Calu3 (cell line): ENCODE data around the gene EDA2R. TPM values are rescaled to one million over a fixed set of nuclear protein-coding genes. Genes with fewer than 3 reads are reported as not detected.
A peak's percentile ranks its signal among the peaks of the same experiment; 100 is the strongest.

Experiments
- Bru-seq: library from RNA; stranded (reverse); fragments of 400-500 nt; gene quantifications from one replicate; lab custom pipeline; 2021; lab: Mats Ljungman, UMichigan
- BruChase-seq, 2 experiments: library from RNA; stranded (reverse); fragments of 400-500 nt; gene quantifications; one replicate each; lab custom pipeline; 2021; lab: Mats Ljungman, UMichigan
- BruUV-seq: library from RNA; stranded (reverse); fragments of 400-500 nt; replicated peaks from 2 replicates; lab custom pipeline; 2021; lab: Mats Ljungman, UMichigan
- CTCF ChIA-PET: fragments of 300-600 bp; sonication (Branson Sonifier 250); formaldehyde crosslinking; loops from one replicate; lab custom pipeline; 2022; ENCODE audit warnings: antibody characterized with exemption; lab: Charles Lee
- DNase-seq: peaks from one replicate; pipeline ENCODE4 v3.0.0; 2022
- H3K27ac Mint-ChIP-seq: one replicate; pipeline ENCODE4 v1.8.0; 2022; ENCODE audit warnings: mixed read lengths; ENCODE audit not compliant: unreplicated experiment
- H3K27me3 Mint-ChIP-seq: one replicate; pipeline ENCODE4 v1.8.0; 2022; ENCODE audit warnings: mixed read lengths; ENCODE audit not compliant: unreplicated experiment
- H3K36me3 Mint-ChIP-seq: one replicate; pipeline ENCODE4 v1.8.0; 2022; ENCODE audit warnings: mild to moderate bottlenecking, moderate library complexity, mixed read lengths; ENCODE audit not compliant: insufficient read depth, unreplicated experiment
- H3K4me1 Mint-ChIP-seq: one replicate; pipeline ENCODE4 v1.8.0; 2022; ENCODE audit warnings: mild to moderate bottlenecking, low read depth, mixed read lengths; ENCODE audit not compliant: unreplicated experiment
- H3K4me3 Mint-ChIP-seq: one replicate; pipeline ENCODE4 v1.8.0; 2022; ENCODE audit warnings: mild to moderate bottlenecking, low read depth, moderate library complexity, mixed read lengths; ENCODE audit not compliant: unreplicated experiment
- H3K9me3 Mint-ChIP-seq: one replicate; pipeline ENCODE4 v1.8.0; 2022; ENCODE audit warnings: low read depth, mixed read lengths; ENCODE audit not compliant: unreplicated experiment
- intact Hi-C: fragments of 100-400 bp; cut with micrococcal nuclease; formaldehyde crosslinking; loops from one replicate; pipeline ENCODE4 v1.10.0; 2022; ENCODE audit not compliant: unreplicated experiment
- long read RNA-seq: library from polyadenylated mRNA; stranded (forward); transcript quantifications from one replicate; pipeline ENCODE4 v2.0.0, GENCODE V29; 2022
- total RNA-seq: library from RNA; stranded (reverse); gene quantifications from 2 replicates; pipeline ENCODE4 v1.2.3, GENCODE V29; 2022
- TF ChIP-seq, protein P1 (sequence below): fragments of 200-600 bp; IDR thresholded peaks from one replicate; pipeline ENCODE4 v1.8.0; 2022; ENCODE audit warnings: antibody characterized with exemption; ENCODE audit not compliant: unreplicated experiment

The EDA2R gene, protein sequence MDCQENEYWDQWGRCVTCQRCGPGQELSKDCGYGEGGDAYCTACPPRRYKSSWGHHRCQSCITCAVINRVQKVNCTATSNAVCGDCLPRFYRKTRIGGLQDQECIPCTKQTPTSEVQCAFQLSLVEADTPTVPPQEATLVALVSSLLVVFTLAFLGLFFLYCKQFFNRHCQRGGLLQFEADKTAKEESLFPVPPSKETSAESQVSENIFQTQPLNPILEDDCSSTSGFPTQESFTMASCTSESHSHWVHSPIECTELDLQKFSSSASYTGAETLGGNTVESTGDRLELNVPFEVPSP
- total RNA-seq (not detected in 2 replicates), Bru-seq, nascent RNA (percentile 4 among the genes with signal in this experiment), BruChase-seq, experiment 1, labeled RNA remaining after a 6-hour chase (not detected), BruChase-seq, experiment 2, labeled RNA remaining after a 2-hour chase (percentile 6 among the genes with signal in this experiment)
- long read RNA-seq: 0 reads

DNA sequence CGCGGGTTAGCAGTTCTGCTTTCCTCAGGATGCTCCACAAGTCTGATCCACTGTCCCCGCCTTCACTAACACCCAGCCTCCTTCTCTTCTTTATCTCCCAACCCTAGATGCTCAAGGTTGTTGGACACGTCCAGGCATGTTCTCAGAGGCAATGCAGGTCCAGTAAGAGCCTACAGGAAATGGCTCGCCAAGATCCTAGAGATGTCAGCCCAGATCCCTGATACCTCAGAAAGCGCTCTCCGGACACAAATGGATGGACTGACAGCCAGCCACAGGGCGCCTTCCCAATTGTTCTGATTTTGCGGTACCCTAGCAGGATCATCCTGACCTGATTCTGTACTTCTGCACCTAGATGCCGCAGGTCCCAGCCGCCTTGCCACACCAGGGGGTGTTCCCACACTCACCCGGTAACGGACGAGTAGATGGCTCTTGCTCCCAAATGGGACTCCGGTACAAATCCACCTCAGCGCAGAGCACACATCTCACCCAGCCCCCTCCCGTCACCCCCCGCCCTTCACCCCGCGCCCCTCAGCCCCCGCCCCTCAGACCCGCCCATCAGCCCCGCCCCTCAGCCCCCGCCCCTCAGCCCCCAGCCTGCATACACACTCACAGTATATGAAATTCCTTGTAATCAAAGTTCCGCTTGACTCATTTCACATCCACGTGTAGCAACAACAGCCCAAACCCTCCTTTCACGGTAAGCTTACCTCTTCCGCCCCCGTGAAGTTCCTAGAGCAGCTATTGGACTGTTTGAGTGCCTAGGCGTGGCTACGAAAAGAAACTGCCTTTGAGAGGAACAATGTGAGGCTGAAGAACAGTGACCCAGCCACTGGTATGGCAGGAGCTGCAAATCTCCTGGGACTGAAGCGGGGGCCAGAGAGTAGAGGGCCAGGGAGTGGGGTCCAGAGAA lies at the start of gene EDA2R:
TSS of gene EDA2R (minus strand) at position 488 of the 910 bp plus-strand sequence. CDS start 23,058 bp downstream, outside the sequence.
- no TSS peak for BruUV-seq
- intact Hi-C loops: no loop called here
- no peak within 1 kb of the TSS for H3K27ac Mint-ChIP-seq
- H3K36me3 Mint-ChIP-seq: no peaks in the 10 kb centered on the region
- DNase-seq: no peak
- CTCF ChIA-PET: no interaction called here
- H3K4me1 Mint-ChIP-seq: no peaks in the 10 kb centered on the region
- TF ChIP-seq, protein P1, sequence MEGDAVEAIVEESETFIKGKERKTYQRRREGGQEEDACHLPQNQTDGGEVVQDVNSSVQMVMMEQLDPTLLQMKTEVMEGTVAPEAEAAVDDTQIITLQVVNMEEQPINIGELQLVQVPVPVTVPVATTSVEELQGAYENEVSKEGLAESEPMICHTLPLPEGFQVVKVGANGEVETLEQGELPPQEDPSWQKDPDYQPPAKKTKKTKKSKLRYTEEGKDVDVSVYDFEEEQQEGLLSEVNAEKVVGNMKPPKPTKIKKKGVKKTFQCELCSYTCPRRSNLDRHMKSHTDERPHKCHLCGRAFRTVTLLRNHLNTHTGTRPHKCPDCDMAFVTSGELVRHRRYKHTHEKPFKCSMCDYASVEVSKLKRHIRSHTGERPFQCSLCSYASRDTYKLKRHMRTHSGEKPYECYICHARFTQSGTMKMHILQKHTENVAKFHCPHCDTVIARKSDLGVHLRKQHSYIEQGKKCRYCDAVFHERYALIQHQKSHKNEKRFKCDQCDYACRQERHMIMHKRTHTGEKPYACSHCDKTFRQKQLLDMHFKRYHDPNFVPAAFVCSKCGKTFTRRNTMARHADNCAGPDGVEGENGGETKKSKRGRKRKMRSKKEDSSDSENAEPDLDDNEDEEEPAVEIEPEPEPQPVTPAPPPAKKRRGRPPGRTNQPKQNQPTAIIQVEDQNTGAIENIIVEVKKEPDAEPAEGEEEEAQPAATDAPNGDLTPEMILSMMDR: no peak
- peaks cover 18% of the 10 kb centered on the region for H3K9me3 Mint-ChIP-seq
- H3K4me3 Mint-ChIP-seq: no peak within 1 kb of the TSS
- no peaks in the 10 kb centered on the region for H3K27me3 Mint-ChIP-seq

DNA sequence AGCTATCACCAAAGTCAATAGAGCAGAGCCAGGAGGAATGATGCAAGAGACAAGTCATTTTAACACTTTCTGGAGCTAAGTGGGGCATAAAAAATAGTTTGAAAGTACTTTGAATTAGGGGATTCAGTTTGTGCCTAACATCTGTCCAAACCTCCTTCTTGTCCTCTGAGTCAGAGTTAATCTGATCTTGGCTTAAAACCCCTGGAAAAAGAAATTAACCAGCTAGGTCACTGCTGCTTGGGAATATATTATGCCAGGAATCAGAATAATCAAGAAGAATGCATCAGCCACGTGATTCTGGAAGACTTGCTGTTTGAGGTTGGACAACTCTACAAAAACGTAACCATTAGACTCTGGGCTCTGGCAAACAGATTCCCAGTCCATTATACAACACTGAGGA lies 45.3 kb upstream of the EDA2R start:
- CTCF ChIA-PET: no interaction called here
- intact Hi-C loops: no loop called here
- no peaks in the 10 kb centered on the region for H3K4me1 Mint-ChIP-seq
- peaks cover 13% of the 10 kb centered on the region for H3K9me3 Mint-ChIP-seq
- TF ChIP-seq, protein P1: no peak
- H3K4me3 Mint-ChIP-seq: no peak overlapping the region
- no peaks in the 10 kb centered on the region for H3K27me3 Mint-ChIP-seq
- no peak for DNase-seq
- BruUV-seq: no TSS peak
- H3K27ac Mint-ChIP-seq: no peak overlapping the region
- no peaks in the 10 kb centered on the region for H3K36me3 Mint-ChIP-seq

DNA sequence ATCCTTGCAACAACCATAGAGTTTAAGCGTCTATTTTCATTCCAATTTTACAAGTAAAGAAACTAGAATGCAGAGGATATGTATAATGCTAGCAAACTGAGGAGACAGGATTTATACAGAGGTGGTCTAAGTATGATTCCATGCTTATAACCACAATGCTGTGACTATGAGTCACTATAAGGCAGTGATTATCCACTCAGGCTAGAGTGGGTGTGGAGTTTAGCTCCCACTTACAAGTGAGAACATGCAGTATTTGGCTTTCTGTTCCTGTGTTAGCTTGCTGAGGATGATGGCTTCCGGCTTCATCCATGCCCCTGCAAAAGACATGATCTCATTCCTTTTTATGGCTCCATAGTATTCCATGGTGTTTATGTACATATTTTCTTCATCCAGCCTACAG lies 41.6 kb upstream of the EDA2R start:
- Mint-ChIP-seq H3K36me3 (no peaks in the 10 kb centered on the region), H3K4me1 (no peaks in the 10 kb centered on the region), H3K4me3 (no peak overlapping the region), H3K27me3 (no peaks in the 10 kb centered on the region), H3K27ac (no peak overlapping the region), H3K9me3 (peaks cover 19% of the 10 kb centered on the region)
- CTCF ChIA-PET: no interaction called here
- BruUV-seq: no TSS peak
- no peak for DNase-seq
- TF ChIP-seq, protein P1: no peak
- intact Hi-C loops: no loop called here

DNA sequence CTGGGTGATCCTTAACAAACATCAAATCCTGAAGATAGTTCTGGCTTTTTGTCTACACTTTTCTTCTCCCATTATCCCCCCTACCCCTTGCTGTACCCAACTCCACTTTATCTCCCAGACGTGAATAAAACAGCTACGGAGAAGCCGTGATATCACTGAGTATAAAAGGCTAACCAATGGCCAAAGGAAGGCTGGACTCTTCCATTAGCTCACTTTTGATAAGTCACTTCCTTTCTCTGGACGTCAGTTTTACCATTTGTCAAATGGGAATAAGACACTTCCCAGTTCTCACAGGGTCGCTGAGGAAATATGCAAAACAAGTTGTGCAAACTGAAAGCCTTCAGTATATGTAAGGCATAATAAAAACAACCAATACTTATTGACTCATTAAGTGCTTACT lies 38.6 kb upstream of the EDA2R start:
- Mint-ChIP-seq H3K9me3 (peaks cover 13% of the 10 kb centered on the region), H3K36me3 (no peaks in the 10 kb centered on the region), H3K27ac (no peak overlapping the region), H3K4me1 (no peaks in the 10 kb centered on the region), H3K27me3 (no peaks in the 10 kb centered on the region), H3K4me3 (no peak overlapping the region)
- BruUV-seq: no TSS peak
- no peak for DNase-seq
- TF ChIP-seq, protein P1: no peak
- intact Hi-C loops: no loop called here
- CTCF ChIA-PET: no interaction called here
